HG03342 (cell line): ENCODE results near the gene ZFYVE21.
"Not testable (repeated sequence)": the region's sequence is repeated elsewhere in the genome, so short reads cannot be mapped to it uniquely, and the experiment has no call there.

Source experiments
- ATAC-seq: cut with Tn5 transposase; IDR thresholded peaks from one replicate; pipeline ENCODE4 v1.9.1; 2021; ENCODE audit warnings: mild to moderate bottlenecking, moderate library complexity; ENCODE audit not compliant: unreplicated experiment

Gene ZFYVE21

GRCh38 chr14:103755060-103755459 lies 39.5 kb downstream of the ZFYVE21 start:
- ATAC-seq = no peak

- no peak for ATAC-seq
Measured at GRCh38 chr14:103758059-103758776, 42.6 kb downstream of the ZFYVE21 start.

- ATAC-seq = no peak
Measured at GRCh38 chr14:103762036-103762435, 46.4 kb downstream of the ZFYVE21 start.

- ATAC-seq = no peak
Measured at GRCh38 chr14:103762541-103762940, 46.9 kb downstream of the ZFYVE21 start.

GRCh38 chr14:103763730-103764488 lies 48.3 kb downstream of the ZFYVE21 start:
- ATAC-seq = peak; percentile 75

- ATAC-seq = no peak
Measured at GRCh38 chr14:103765526-103765925, 49.9 kb downstream of the ZFYVE21 start.

- ATAC-seq = no peak
Measured at GRCh38 chr14:103767336-103767894, 51.8 kb downstream of the ZFYVE21 start.

- no peak for ATAC-seq
Measured at GRCh38 chr14:103770500-103770899, 54.9 kb downstream of the ZFYVE21 start.

GRCh38 chr14:103770902-103771301 lies 55.3 kb downstream of the ZFYVE21 start:
- no peak for ATAC-seq

- no peak for ATAC-seq
Measured at GRCh38 chr14:103772078-103772712, 56.6 kb downstream of the ZFYVE21 start.

GRCh38 chr14:103773521-103773920 lies 57.9 kb downstream of the ZFYVE21 start:
- no peak for ATAC-seq

- ATAC-seq = no peak
Measured at GRCh38 chr14:103775506-103775905, 59.9 kb downstream of the ZFYVE21 start.

GRCh38 chr14:103776319-103776718 lies 60.7 kb downstream of the ZFYVE21 start:
- ATAC-seq = not testable (repeated sequence)

- ATAC-seq = no peak
Measured at GRCh38 chr14:103782376-103782775, 66.8 kb downstream of the ZFYVE21 start.
